ENCODE measurements around the gene SMR3A. TPM values are rescaled to one million over a fixed set of nuclear protein-coding genes. Genes with fewer than 3 reads are reported as not detected.

The SMR3A gene
- total RNA-seq, 4 donors from 2014 or later = not detected

DNA sequence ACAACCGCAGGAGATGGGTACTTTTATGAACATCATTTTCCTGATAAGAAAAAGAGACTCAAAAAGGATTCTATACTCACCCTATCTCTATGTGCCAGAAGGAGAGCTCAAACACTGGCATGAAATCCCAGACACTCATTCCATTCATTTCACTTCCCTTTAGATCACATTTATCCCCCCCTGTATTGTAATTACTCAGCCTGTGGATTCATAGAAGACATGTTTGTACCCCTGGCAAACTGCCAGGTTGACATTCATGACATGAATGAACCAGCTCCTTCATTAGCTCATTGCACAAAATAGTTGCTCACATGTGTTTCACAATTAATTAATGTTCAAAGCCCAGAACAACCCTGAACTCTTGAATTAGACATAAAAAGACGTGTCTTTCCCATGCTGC, 4.9 kb downstream of the SMR3A start:
- TF ChIP-seq EP300 (IDR thresholded peaks at IDR 0.05) (no peak), CTCF (IDR thresholded peaks at IDR 0.05) (no peak), POLR2A (IDR thresholded peaks at IDR 0.05; ENCODE audit: low read depth) (no peak), POLR2AphosphoS5 (IDR thresholded peaks at IDR 0.05) (no peak)
- WGBS = 50% methylated on average over 2 of the region's 2 CpGs
- no peaks in the 10 kb centered on the region for H3K36me3 ChIP-seq
- H3K27ac ChIP-seq (replicated peaks in 1 of 4) = no peak overlapping the region
- no peaks in the 10 kb centered on the region for H3K27me3 ChIP-seq
- DNase-seq (ENCODE audit: extremely low spot score) = no peak
- H3K4me3 ChIP-seq = no peak overlapping the region
- H3K4me1 ChIP-seq = no peaks in the 10 kb centered on the region
- intact Hi-C loops (cut with DNase I) = no loop called here
- no peaks in the 10 kb centered on the region for H3K9me3 ChIP-seq

DNA sequence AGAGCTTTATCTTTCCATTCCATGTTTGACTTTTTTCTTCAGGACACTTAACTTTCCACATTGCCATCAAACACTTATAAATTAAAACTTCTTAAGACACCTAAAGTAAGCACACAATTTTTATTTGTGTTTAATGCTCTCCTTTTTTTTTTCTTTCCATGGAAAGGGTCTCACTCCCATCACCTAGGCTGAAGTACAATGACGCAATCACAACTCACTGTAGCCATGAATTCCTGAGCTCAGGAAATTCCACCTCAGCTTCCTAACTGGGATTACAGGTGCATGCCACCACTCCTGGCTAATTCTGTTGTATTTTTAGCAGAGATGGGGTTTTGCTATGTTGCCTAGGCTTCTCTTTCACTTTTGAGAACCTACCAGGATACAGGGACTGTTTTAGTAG, 7.3 kb downstream of the SMR3A start:
- H3K27ac ChIP-seq (replicated peaks in 1 of 4) = no peak overlapping the region
- H3K4me3 ChIP-seq = no peak overlapping the region
- no peaks in the 10 kb centered on the region for H3K36me3 ChIP-seq
- TF ChIP-seq POLR2A (IDR thresholded peaks at IDR 0.05; ENCODE audit: low read depth) (no peak), POLR2AphosphoS5 (IDR thresholded peaks at IDR 0.05) (no peak), CTCF (IDR thresholded peaks at IDR 0.05) (no peak), EP300 (IDR thresholded peaks at IDR 0.05) (no peak)
- DNase-seq (ENCODE audit: extremely low spot score) = no peak
- intact Hi-C loops (cut with DNase I) = no loop called here
- no peaks in the 10 kb centered on the region for H3K4me1 ChIP-seq
- no peaks in the 10 kb centered on the region for H3K9me3 ChIP-seq
- 75% methylated on average over 1 of the region's 1 CpG for WGBS
- H3K27me3 ChIP-seq = no peaks in the 10 kb centered on the region

DNA sequence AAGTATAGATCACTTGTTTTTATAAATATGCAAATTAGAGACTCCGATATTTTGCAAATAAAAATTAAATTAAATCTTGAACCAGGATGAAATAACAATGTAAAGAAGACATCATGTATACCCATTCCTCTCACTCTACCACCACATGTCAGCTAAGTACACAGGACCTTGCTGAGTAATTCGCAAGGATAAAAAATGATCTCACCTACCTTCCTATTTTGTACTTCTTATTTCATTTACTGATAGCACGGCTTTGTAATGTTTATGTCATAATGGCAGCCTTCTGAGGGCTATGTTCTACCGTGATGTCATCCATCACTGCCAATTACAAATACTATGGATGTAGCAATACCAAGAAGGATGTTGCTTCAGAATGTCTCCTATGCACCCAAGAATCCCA, 11.4 kb downstream of the SMR3A start:
- intact Hi-C loops (cut with DNase I) = no loop called here
- Histone ChIP-seq H3K4me3 (no peak overlapping the region), H3K9me3 (no peaks in the 10 kb centered on the region), H3K36me3 (no peaks in the 10 kb centered on the region), H3K27me3 (no peaks in the 10 kb centered on the region), H3K27ac (replicated peaks in 1 of 4) (no peak overlapping the region), H3K4me1 (no peaks in the 10 kb centered on the region)
- TF ChIP-seq CTCF (IDR thresholded peaks at IDR 0.05) (no peak), POLR2AphosphoS5 (IDR thresholded peaks at IDR 0.05) (no peak), EP300 (IDR thresholded peaks at IDR 0.05) (no peak), POLR2A (IDR thresholded peaks at IDR 0.05; ENCODE audit: low read depth) (no peak)
- WGBS = 71% methylated on average over 4 of the region's 4 CpGs
- DNase-seq (ENCODE audit: extremely low spot score) = no peak

GRCh38 chr4:70372760-70373159, 12.2 kb downstream of the SMR3A start:
- H3K27me3 ChIP-seq = no peaks in the 10 kb centered on the region
- H3K9me3 ChIP-seq = no peaks in the 10 kb centered on the region
- H3K4me3 ChIP-seq = no peak overlapping the region
- TF ChIP-seq POLR2AphosphoS5 (IDR thresholded peaks at IDR 0.05) (no peak), EP300 (IDR thresholded peaks at IDR 0.05) (no peak), CTCF (IDR thresholded peaks at IDR 0.05) (no peak), POLR2A (IDR thresholded peaks at IDR 0.05; ENCODE audit: low read depth) (no peak)
- WGBS = 78% methylated on average over 3 of the region's 3 CpGs
- H3K27ac ChIP-seq (replicated peaks in 1 of 4) = no peak overlapping the region
- no peak for DNase-seq (ENCODE audit: extremely low spot score)
- H3K36me3 ChIP-seq = no peaks in the 10 kb centered on the region
- intact Hi-C loops (cut with DNase I) = no loop called here
- H3K4me1 ChIP-seq = no peaks in the 10 kb centered on the region

DNA sequence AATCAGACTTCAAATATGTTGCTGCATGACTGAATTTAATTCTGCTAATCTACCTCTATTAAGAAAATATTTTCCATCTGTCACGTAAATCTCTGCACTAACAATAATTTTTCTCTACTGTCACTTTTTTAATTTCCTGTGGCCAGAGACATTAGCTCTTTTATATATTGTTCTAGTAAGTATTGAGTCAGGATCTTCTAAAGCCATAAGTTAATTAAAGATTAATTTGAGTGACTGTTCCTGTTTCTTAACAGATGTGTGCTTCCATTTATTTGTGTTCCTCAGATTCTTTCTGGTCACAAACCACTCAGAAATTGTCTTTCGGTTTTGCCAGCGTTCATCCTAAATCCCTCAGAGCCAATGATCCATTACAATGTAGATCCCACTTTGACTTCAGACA, 20.0 kb downstream of the SMR3A start:
- WGBS = 86% methylated on average over 3 of the region's 3 CpGs
- intact Hi-C loops (cut with DNase I) = no loop called here
- Histone ChIP-seq H3K4me1 (no peaks in the 10 kb centered on the region), H3K27me3 (no peaks in the 10 kb centered on the region), H3K27ac (replicated peaks in 1 of 4) (no peak overlapping the region), H3K9me3 (no peaks in the 10 kb centered on the region), H3K4me3 (no peak overlapping the region), H3K36me3 (no peaks in the 10 kb centered on the region)
- no peak for DNase-seq (ENCODE audit: extremely low spot score)
- TF ChIP-seq CTCF (IDR thresholded peaks at IDR 0.05) (no peak), POLR2A (IDR thresholded peaks at IDR 0.05; ENCODE audit: low read depth) (no peak), POLR2AphosphoS5 (IDR thresholded peaks at IDR 0.05) (no peak), EP300 (IDR thresholded peaks at IDR 0.05) (no peak)

Measured in esophagus muscularis mucosa (tissue), 4 donors.